ENCODE measurements around the gene HOATZ. TPM values are rescaled to one million over a fixed set of nuclear protein-coding genes. Genes with fewer than 3 reads are reported as not detected.

Gene HOATZ
- polyA plus RNA-seq, 1 donor: 0.01 TPM

DNA sequence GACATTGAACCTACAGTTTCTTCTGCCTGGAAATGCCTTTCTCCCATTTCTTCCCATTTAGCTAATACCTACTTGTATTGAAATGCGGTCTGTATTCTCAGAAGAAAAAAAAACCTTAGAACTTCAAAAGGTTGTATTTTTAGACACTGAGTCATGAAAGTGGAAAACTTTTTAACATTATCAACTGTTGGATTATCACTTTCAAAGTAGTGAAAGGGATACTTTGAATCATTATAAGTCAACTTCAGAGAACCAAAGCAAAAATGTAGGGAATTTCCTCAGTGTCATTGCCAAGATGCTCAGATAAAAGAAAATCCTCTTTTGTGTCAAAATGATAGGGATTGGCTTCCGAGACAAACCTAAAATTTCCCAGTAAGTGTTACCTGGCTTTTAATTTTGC, 6.6 kb downstream of the HOATZ start:
- Histone ChIP-seq H3K27ac (ENCODE audit: low read length) (no peak overlapping the region), H3K27me3 (ENCODE audit: control insufficient read depth, insufficient read depth, low read length) (peaks cover 11% of the 10 kb centered on the region), H3K9me3 (ENCODE audit: control insufficient read depth, low read depth, low read length) (no peaks in the 10 kb centered on the region), H3K4me3 (ENCODE audit: low read length) (no peak overlapping the region), H3K36me3 (ENCODE audit: control insufficient read depth, insufficient read depth, low read length) (no peaks in the 10 kb centered on the region), H3K4me1 (ENCODE audit: control insufficient read depth, insufficient read depth, low read length) (no peaks in the 10 kb centered on the region)
- 86% methylated on average over 2 of the region's 2 CpGs for WGBS (ENCODE audit: insufficient coverage, low lambda C conversion rate)
- DNase-seq: no peak

DNA sequence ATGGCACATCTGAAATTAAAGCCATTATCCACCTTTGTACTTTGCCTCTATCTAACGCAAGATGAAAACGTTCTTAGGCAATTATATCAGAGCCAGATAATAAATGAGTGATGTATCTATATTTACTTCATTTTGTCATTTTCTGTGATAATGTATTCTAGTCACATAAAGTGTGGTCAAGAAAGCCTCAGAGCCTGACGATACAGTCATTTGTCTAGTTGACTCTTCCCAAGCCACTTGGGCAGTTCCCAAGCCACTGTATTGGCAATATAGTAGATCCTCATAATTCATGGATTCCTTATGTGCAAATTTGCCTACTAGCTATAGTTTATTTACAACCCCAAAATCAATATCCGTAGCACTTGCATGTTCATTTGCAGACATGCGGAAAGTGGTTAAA, 7.8 kb downstream of the HOATZ start:
- DNase-seq: no peak
- no peaks in the 10 kb centered on the region for H3K9me3 ChIP-seq (ENCODE audit: control insufficient read depth, low read depth, low read length)
- no peak overlapping the region for H3K27ac ChIP-seq (ENCODE audit: low read length)
- H3K36me3 ChIP-seq (ENCODE audit: control insufficient read depth, insufficient read depth, low read length): no peaks in the 10 kb centered on the region
- H3K27me3 ChIP-seq (ENCODE audit: control insufficient read depth, insufficient read depth, low read length): peaks cover 8% of the 10 kb centered on the region
- WGBS (ENCODE audit: insufficient coverage, low lambda C conversion rate): 100% methylated on average over 2 of the region's 5 CpGs
- no peaks in the 10 kb centered on the region for H3K4me1 ChIP-seq (ENCODE audit: control insufficient read depth, insufficient read depth, low read length)
- no peak overlapping the region for H3K4me3 ChIP-seq (ENCODE audit: low read length)

DNA sequence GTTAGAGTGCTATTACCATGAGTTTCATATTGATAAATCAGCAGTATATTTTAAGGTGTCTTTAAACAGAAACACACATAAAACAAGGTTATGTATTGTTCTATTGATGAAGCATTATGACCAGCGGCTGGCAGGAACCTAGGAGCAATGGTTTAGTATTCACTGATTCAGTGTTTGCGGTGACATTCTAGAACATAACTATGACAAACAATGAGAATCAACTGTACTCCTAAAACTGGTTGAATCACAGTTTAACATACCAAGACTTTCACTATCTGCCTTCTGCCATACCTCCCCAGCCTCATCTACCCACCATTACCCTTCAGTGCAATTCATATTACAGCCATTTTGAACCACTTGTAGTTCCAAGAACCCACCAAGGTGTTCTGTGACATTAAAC, 8.8 kb downstream of the HOATZ start:
- no peak for DNase-seq
- Histone ChIP-seq H3K4me3 (ENCODE audit: low read length) (no peak overlapping the region), H3K36me3 (ENCODE audit: control insufficient read depth, insufficient read depth, low read length) (no peaks in the 10 kb centered on the region), H3K27me3 (ENCODE audit: control insufficient read depth, insufficient read depth, low read length) (peaks cover 6% of the 10 kb centered on the region), H3K27ac (ENCODE audit: low read length) (no peak overlapping the region), H3K9me3 (ENCODE audit: control insufficient read depth, low read depth, low read length) (no peaks in the 10 kb centered on the region), H3K4me1 (ENCODE audit: control insufficient read depth, insufficient read depth, low read length) (no peaks in the 10 kb centered on the region)
- 100% methylated on average over 1 of the region's 2 CpGs for WGBS (ENCODE audit: insufficient coverage, low lambda C conversion rate)

DNA sequence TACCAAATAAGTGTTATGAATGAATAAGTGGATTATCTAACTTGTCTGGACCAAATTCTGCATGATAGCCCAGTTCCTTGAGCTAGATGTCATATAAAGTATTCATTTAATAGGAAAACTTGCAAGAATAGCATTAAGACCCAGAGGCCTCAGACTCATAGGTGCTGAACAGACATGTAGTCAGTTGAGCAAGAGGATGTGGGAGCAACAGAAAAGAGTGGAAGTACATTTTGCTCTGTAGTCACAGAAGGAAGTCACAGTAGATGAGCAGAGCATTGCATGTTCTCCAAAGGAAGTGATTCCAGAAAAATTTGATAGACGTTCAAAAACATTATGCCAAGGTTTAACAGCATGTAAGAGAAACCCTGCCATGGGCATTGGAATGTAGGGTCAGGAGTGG, 9.5 kb downstream of the HOATZ start:
- no CpG with 5 or more reads among the region's 1 CpG for WGBS (ENCODE audit: insufficient coverage, low lambda C conversion rate)
- Histone ChIP-seq H3K36me3 (ENCODE audit: control insufficient read depth, insufficient read depth, low read length) (no peaks in the 10 kb centered on the region), H3K27ac (ENCODE audit: low read length) (no peak overlapping the region), H3K27me3 (ENCODE audit: control insufficient read depth, insufficient read depth, low read length) (peaks cover 6% of the 10 kb centered on the region), H3K4me3 (ENCODE audit: low read length) (no peak overlapping the region), H3K4me1 (ENCODE audit: control insufficient read depth, insufficient read depth, low read length) (no peaks in the 10 kb centered on the region), H3K9me3 (ENCODE audit: control insufficient read depth, low read depth, low read length) (no peaks in the 10 kb centered on the region)
- DNase-seq: no peak

DNA sequence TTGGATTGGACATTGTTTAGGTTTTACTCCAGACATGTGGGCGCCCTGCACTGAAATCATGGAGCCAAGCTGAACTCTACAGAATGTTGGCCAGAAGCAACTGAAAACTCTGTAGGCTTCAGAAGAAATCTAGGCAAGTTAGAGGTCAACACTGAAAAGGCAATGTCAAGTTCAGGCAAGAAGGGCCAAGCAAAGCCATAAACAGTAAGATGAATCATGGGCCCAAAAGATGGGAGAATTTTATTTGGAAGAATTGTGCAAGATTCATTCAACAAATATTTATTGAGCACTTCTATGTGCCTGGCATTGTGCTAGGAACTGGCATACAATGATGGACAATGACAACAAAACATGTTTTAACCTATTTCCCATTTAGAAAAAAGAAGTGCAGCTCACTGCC, 10.9 kb downstream of the HOATZ start:
- Histone ChIP-seq H3K27me3 (ENCODE audit: control insufficient read depth, insufficient read depth, low read length) (peaks cover 6% of the 10 kb centered on the region), H3K27ac (ENCODE audit: low read length) (no peak overlapping the region), H3K9me3 (ENCODE audit: control insufficient read depth, low read depth, low read length) (no peaks in the 10 kb centered on the region), H3K4me1 (ENCODE audit: control insufficient read depth, insufficient read depth, low read length) (no peaks in the 10 kb centered on the region), H3K36me3 (ENCODE audit: control insufficient read depth, insufficient read depth, low read length) (no peaks in the 10 kb centered on the region), H3K4me3 (ENCODE audit: low read length) (no peak overlapping the region)
- DNase-seq: no peak
- WGBS (ENCODE audit: insufficient coverage, low lambda C conversion rate): 100% methylated on average over 1 of the region's 1 CpG

DNA sequence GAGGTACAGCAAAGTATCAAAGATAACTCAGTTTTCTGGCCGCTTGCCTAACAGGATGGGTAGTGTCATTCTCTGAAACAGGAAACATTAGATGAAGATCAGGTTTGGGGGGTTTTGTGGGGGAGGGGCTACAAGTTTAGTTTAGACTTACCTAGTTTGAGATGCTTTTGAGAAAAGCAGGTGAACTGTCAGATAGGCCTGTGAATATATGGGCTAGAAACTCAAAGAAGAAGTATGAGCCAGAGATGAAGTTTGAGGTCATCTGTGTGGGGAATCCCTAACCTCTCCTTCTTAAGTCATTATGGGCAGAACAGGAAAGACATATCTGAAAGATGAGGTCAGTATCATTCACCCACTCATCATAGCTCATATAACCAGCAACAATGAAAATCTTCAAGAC, 11.9 kb downstream of the HOATZ start:
- peaks cover 6% of the 10 kb centered on the region for H3K27me3 ChIP-seq (ENCODE audit: control insufficient read depth, insufficient read depth, low read length)
- DNase-seq: no peak
- H3K4me1 ChIP-seq (ENCODE audit: control insufficient read depth, insufficient read depth, low read length): no peaks in the 10 kb centered on the region
- no peak overlapping the region for H3K4me3 ChIP-seq (ENCODE audit: low read length)
- H3K9me3 ChIP-seq (ENCODE audit: control insufficient read depth, low read depth, low read length): no peaks in the 10 kb centered on the region
- H3K27ac ChIP-seq (ENCODE audit: low read length): no peak overlapping the region
- H3K36me3 ChIP-seq (ENCODE audit: control insufficient read depth, insufficient read depth, low read length): no peaks in the 10 kb centered on the region
- no CpG with 5 or more reads among the region's 1 CpG for WGBS (ENCODE audit: insufficient coverage, low lambda C conversion rate)

DNA sequence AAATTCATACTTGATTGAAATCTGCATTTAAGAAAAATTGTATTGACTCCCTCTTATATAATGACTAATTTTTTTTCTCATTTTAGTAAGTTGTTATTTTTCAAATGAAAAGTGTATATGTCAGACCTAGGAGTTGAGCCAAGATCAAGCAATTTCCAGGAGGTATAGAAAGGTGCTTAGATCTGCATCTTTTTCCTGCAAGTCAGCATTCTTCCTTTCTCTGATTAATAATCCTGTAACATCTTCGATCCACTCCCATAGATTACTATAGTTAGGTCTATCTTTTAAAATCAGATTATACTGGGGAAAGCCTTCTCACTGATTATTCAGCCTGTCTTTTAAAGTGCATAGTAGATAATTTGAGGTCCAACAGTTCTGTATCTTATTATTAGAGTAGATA, 12.7 kb downstream of the HOATZ start:
- no peaks in the 10 kb centered on the region for H3K9me3 ChIP-seq (ENCODE audit: control insufficient read depth, low read depth, low read length)
- H3K4me3 ChIP-seq (ENCODE audit: low read length): no peak overlapping the region
- no peaks in the 10 kb centered on the region for H3K4me1 ChIP-seq (ENCODE audit: control insufficient read depth, insufficient read depth, low read length)
- peaks cover 10% of the 10 kb centered on the region for H3K27me3 ChIP-seq (ENCODE audit: control insufficient read depth, insufficient read depth, low read length)
- no peak for DNase-seq
- WGBS (ENCODE audit: insufficient coverage, low lambda C conversion rate): 71% methylated on average over 1 of the region's 1 CpG
- H3K36me3 ChIP-seq (ENCODE audit: control insufficient read depth, insufficient read depth, low read length): no peaks in the 10 kb centered on the region
- no peak overlapping the region for H3K27ac ChIP-seq (ENCODE audit: low read length)

DNA sequence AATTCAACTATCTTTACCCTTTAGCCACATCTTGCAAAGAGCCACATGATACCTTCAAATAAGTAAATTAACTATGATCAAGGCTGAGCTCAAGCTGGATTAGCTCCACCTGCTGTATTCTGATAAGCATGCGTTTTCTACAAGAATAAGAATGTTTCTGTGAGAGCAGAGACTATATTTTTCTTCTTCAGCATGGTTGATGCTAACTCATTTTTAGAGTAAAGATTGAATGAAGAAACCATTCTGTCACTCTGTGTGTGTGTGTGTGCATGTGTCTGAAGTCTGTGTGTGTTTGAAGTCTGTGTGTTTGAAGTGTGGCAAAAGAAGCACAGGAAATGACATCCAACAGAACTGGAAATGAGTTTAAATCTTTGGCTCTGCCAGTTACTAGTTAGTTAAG, 14.0 kb downstream of the HOATZ start:
- H3K9me3 ChIP-seq (ENCODE audit: control insufficient read depth, low read depth, low read length): no peaks in the 10 kb centered on the region
- H3K27me3 ChIP-seq (ENCODE audit: control insufficient read depth, insufficient read depth, low read length): peaks cover 15% of the 10 kb centered on the region
- no CpG with 5 or more reads among the region's 1 CpG for WGBS (ENCODE audit: insufficient coverage, low lambda C conversion rate)

DNA sequence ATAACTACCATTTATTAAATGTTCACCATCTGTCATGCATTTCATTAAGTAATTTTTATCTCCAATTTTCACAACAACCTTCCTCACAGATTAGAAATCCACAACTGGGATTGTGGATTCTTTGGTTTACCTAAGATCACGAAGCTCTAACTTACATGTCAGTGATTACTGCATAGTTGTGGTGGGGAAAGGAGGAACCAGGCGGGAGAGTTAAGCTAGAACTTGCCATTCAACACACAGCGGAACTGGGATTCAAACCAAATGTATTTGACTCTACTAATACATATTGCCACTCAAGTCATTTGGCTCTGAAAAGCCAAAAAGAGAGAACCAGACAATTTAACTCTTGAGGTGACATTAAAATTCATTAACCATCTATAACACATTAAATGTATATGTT, 15.5 kb downstream of the HOATZ start:
- Histone ChIP-seq H3K9me3 (ENCODE audit: control insufficient read depth, low read depth, low read length) (no peaks in the 10 kb centered on the region), H3K4me3 (ENCODE audit: low read length) (no peak overlapping the region), H3K27me3 (ENCODE audit: control insufficient read depth, insufficient read depth, low read length) (peaks cover 18% of the 10 kb centered on the region), H3K27ac (ENCODE audit: low read length) (no peak overlapping the region), H3K36me3 (ENCODE audit: control insufficient read depth, insufficient read depth, low read length) (no peaks in the 10 kb centered on the region), H3K4me1 (ENCODE audit: control insufficient read depth, insufficient read depth, low read length) (no peaks in the 10 kb centered on the region)
- WGBS (ENCODE audit: insufficient coverage, low lambda C conversion rate): no CpG with 5 or more reads among the region's 3 CpGs
- no peak for DNase-seq

More for the DNA sequence above, 14.0 kb downstream of the HOATZ start:
- no peak for DNase-seq
- Histone ChIP-seq H3K36me3 (ENCODE audit: control insufficient read depth, insufficient read depth, low read length) (no peaks in the 10 kb centered on the region), H3K4me3 (ENCODE audit: low read length) (no peak overlapping the region), H3K27ac (ENCODE audit: low read length) (no peak overlapping the region), H3K4me1 (ENCODE audit: control insufficient read depth, insufficient read depth, low read length) (no peaks in the 10 kb centered on the region)

DNA sequence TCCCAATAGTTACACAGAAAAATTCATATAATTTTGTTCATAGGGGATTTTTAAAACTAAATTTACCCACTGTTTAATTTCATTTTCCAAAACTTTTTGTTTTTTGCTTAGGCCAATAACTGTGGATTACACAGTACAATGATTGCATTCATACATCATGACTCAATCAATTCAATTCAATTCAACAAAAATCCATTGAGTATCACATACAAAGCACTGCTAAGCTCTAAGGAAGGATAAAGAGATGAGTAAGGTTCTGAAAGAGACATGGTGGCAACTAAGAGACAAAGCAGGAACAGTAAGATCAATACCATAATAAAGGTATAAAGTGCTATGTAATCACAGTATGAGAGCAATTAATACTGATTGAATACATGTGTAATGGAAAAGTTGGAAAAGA, 16.6 kb downstream of the HOATZ start:
- no peak for DNase-seq
- H3K36me3 ChIP-seq (ENCODE audit: control insufficient read depth, insufficient read depth, low read length): no peaks in the 10 kb centered on the region
- no peak overlapping the region for H3K4me3 ChIP-seq (ENCODE audit: low read length)
- H3K27me3 ChIP-seq (ENCODE audit: control insufficient read depth, insufficient read depth, low read length): peaks cover 15% of the 10 kb centered on the region
- no peaks in the 10 kb centered on the region for H3K9me3 ChIP-seq (ENCODE audit: control insufficient read depth, low read depth, low read length)
- no peak overlapping the region for H3K27ac ChIP-seq (ENCODE audit: low read length)
- H3K4me1 ChIP-seq (ENCODE audit: control insufficient read depth, insufficient read depth, low read length): no peaks in the 10 kb centered on the region

DNA sequence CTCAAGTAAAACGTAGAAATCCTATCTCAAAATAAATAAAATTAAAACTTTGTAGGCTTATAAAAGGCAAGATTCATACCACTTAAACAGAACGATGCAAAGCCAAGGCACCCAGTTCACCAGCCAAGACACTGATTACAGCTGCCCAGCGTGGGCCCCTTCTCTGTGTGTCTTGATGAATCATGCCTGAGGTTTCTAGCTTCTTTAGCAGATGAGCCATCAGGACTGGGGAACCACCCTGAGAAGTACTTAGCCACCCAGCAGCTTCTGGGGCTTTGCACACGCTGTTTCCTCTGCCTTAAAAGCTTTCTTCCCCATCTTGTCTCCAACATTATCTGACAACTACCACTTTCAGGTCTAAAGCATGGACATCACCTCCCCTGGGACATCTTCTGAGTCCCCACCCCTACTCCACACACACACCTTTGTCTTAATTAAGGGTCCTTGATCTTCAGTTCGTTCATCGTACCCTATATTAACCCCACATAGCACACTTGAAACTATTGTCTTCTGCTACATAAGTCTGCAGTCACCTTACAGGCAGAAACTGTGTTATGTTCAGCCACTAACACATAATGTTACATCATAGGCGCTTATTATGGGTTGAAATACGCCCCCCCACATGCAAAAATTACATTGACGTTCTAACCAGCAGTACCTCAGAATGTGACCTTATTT, 17.2 kb downstream of the HOATZ start:
- H3K27ac ChIP-seq (ENCODE audit: low read length): no peak overlapping the region
- 85% methylated on average over 4 of the region's 9 CpGs for WGBS (ENCODE audit: insufficient coverage, low lambda C conversion rate)
- no peaks in the 10 kb centered on the region for H3K4me1 ChIP-seq (ENCODE audit: control insufficient read depth, insufficient read depth, low read length)
- H3K36me3 ChIP-seq (ENCODE audit: control insufficient read depth, insufficient read depth, low read length): no peaks in the 10 kb centered on the region
- H3K4me3 ChIP-seq (ENCODE audit: low read length): no peak overlapping the region
- no peaks in the 10 kb centered on the region for H3K9me3 ChIP-seq (ENCODE audit: control insufficient read depth, low read depth, low read length)
- DNase-seq: no peak
- H3K27me3 ChIP-seq (ENCODE audit: control insufficient read depth, insufficient read depth, low read length): peaks cover 18% of the 10 kb centered on the region

Measured in large intestine (tissue), 3 donors.